AG09319 (cell line): ENCODE data around the gene NEDD4L.

Experiments used
- DNase-seq: peaks from one replicate; pipeline ENCODE4 v3.0.0-alpha.2; 2010; ENCODE audit warnings: low read depth; ENCODE audit errors: extremely low read depth
- TF ChIP-seq, protein P1 (sequence below): IDR thresholded peaks from 2 replicates; pipeline ENCODE4 v1.5.1; 2011; ENCODE audit warnings: low read depth, mild to moderate bottlenecking, inconsistent platforms, low read length, moderate library complexity

NEDD4L gene

DNA sequence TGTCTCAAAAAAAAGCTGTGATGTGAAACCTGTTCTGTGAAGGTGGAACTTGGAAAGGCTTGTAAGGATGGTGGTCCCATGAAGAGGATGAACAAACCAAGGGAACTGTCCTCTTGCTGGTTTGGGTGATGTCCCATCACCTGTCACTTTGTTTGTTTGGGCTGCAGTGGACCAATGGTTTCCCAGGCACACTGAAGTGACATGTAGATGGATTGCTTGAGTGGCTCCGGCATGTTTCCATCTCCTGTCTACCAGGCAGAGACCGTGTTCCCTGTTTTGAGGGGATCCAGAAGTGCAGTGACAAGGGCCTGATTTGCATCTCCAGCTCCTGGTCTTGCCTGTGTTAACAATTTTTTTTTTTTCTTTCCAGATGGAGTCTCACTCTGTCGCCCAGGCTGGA lies 8.9 kb downstream of the NEDD4L start:
- DNase-seq: no peak

DNA sequence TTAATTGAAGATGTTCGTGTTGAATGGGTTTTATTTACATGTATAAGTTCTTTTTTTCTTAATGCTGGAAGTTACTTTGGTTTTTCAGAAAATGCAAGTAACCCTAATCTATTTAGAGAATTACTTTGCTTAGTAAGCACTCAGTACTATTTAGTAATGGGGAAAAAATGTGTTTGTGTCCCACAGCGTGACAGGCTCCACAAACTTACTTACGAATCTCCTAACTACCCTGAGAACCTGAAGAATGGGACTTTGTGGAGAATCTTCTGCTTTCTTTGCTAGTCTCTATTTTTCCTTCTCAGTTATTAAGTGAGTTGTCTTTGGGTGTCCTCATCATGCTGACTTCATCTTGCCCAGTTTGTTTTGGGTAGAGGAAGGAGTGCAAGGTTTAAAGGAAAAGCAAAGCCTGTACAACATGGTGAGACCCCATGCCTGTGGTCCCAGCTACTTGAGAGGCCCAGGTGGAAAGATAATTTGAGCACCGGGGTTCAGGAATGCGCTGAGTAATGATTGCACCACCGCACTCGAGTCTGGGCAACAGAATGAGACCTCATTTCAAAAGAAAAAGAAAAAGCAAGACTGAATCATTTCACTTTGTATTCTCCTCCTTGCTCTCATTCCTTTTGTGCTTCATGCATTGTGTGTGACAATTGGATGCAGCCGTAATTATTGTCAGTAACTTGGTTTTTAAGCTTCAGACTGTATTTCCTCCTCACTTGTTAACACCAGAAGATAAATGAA lies 10.2 kb downstream of the NEDD4L start:
- no peak for DNase-seq
- TF ChIP-seq, protein P1, sequence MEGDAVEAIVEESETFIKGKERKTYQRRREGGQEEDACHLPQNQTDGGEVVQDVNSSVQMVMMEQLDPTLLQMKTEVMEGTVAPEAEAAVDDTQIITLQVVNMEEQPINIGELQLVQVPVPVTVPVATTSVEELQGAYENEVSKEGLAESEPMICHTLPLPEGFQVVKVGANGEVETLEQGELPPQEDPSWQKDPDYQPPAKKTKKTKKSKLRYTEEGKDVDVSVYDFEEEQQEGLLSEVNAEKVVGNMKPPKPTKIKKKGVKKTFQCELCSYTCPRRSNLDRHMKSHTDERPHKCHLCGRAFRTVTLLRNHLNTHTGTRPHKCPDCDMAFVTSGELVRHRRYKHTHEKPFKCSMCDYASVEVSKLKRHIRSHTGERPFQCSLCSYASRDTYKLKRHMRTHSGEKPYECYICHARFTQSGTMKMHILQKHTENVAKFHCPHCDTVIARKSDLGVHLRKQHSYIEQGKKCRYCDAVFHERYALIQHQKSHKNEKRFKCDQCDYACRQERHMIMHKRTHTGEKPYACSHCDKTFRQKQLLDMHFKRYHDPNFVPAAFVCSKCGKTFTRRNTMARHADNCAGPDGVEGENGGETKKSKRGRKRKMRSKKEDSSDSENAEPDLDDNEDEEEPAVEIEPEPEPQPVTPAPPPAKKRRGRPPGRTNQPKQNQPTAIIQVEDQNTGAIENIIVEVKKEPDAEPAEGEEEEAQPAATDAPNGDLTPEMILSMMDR: no peak

More for the DNA sequence above, 8.9 kb downstream of the NEDD4L start:
- TF ChIP-seq, protein P1: no peak

DNA sequence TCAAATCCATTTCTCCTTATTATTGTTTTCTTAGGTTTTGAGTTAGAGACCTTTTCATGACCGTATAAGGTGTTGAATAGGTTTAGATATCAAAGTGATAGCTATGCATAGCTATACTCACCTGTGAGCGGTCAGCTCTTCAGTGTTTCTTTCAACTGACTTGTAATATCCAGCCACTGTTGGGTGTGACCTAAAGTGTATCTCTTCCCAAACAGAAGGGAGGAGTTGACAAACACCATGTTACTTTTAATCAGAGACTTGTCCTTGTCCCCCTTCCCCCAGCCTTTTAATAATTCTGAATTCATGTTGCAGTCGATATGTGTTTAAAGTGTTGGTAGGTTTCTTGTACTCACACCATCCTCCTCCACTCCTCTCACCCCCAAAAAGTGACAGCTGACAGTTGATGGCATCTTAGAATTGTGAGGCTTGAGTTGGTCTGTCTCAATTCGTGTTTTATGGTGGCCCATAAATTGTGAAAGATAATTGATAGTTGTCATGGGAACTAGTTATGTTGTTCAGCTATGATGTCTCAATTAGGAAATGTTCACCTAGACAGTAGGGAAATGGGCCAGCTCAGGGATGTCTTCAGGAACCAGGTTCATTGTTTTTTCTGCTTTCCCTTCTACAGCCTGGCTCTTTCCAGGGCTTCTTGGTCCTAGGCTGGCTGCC lies 12.0 kb downstream of the NEDD4L start:
- no peak for DNase-seq
- TF ChIP-seq, protein P1: no peak

DNA sequence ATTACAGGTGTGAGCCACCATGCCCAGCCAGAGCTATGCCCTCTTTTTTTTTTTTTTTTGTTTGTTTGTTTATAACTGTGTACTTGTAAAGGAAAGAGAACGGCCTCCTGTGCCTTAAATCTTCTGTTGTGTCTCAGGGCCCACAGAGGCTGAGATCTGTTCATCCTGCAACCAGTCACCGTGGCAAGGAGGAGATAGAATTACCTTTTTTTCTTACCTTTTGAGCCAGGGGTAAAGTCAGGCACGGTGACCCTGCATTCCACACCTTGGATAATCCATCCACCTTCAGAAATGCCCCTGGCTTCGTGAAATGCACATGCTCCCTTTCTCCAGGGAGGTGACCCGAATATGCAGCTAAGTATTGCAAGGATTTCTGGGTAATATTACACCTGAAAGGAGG lies 12.8 kb downstream of the NEDD4L start:
- TF ChIP-seq, protein P1: no peak
- DNase-seq: no peak

DNA sequence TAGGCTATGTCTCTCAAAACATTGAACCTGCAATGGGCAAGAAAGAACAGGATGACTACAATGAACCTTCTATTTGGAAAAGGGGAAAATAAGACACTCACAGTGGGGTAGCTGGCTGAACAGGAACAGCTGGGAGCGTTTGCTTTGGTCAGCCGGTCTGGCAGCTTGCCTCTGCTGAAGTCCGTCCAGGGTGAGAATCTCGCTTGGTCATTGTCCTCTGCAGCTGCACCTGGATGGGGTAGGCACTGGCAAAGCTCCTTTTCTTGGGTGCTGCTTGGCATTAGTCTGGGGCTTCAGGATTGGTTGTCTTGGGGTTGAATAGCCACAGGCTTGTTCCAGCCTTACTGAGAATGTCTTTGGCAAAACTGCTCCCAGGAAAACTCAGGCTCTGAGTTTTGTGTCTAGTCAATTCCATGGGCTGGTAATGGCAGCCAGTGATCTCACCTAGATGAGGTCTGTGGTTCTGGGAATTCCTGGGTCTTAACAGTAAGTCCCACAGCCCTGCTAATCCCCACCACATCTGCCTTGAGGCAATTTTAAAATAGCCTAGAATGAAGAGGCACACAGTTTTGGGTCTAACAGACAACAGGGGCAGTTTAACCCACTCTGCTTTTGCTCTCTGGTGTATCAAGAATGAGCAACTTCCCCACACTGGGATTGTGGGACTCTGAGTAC lies 13.4 kb downstream of the NEDD4L start:
- no peak for DNase-seq
- TF ChIP-seq, protein P1: no peak

DNA sequence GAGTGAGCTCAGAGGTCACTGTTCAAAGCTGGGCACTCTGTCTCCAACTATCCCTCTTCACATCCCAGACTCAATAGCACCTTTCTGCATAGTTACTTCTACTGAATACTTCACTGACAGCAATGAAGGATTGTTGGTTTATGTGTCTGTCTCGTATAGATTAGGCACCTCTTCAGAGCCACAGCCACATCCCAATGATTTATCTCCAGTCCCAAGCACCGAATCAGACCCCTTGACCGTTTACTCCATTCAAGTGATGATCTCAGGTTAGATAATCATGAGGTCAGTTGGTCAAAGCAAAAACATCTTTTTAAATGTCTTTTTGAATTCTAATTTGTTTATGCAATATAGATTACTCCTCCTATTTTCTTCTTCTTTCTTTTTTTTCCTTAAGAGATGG lies 14.7 kb downstream of the NEDD4L start:
- TF ChIP-seq, protein P1: no peak
- DNase-seq: no peak

DNA sequence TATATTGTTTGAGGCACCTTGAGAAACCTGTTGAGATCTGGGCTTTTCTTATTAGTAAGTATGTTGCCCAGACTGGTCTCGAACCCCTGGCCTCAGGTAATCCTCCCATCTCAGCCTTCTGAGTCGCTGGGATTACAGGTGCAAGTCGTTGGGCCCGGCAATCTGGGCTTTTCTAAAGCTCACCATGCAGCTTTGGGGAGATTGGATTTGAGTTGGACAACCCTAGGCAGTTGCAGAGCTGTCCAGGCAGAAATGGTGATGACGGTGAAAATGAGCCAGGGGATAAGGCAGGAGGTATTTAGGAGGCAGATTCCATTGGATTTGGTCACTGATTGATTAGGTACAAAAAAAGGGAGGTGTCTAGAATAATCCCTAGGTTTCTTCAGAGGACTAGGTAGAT lies 16.2 kb downstream of the NEDD4L start:
- TF ChIP-seq, protein P1: no peak
- DNase-seq: no peak
